ENCODE measurements around the gene FAH. TPM values are rescaled to one million over a fixed set of nuclear protein-coding genes. Genes with fewer than 3 reads are reported as not detected.

Gene FAH
- total RNA-seq, 1 experiment from 2014 or later = 21.5 TPM

DNA sequence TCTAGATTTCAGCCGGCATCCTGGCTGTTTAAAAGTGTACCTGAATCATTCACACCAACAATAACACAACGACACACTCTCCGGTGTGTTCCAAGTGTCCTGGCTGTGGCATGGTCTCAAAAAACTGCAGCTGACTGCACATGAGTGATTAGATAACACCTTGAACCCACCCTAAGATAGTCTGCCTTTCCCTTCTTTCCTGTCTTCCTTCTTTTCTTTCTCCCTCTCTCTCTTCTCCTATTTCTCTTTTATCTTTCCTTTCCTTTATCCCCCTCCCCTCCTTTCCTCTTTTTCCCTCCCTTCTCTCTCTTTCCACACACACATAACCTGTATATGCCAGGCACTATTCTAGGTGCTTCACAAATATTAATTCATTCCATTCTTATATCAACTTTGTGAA, 1.2 kb upstream of the FAH start:
- no peak overlapping the region for H2AK5ac ChIP-seq (ENCODE audit: insufficient read length, low read length)
- H3K4me1 ChIP-seq (ENCODE audit: insufficient read depth, low read length) = no peaks in the 10 kb centered on the region; the same call in 1 of the 2 replicates
- no peak overlapping the region for H3K9ac ChIP-seq (ENCODE audit: extremely low read depth, insufficient read length, low read length)
- H3K23me2 ChIP-seq (ENCODE audit: insufficient read length, low read depth, low read length, poor library complexity, severe bottlenecking) = peaks cover 11% of the 10 kb centered on the region
- H3T11ph ChIP-seq (ENCODE audit: low read length) = no peak overlapping the region
- Mint-ChIP-seq H3K4me3 (peak overlapping the region; percentile 65 to 84), H3K27me3 (ENCODE audit: low read depth) (peaks cover 11% of the 10 kb centered on the region), H3K36me3 (ENCODE audit: insufficient read depth in 1 of 3, low read depth in 3 of 3) (peaks cover 0 to 3% (median 0%) of the 10 kb centered on the region in 3 experiments; a peak in 2 of 7 replicates), H3K4me1 (peaks cover 29 to 33% of the 10 kb centered on the region in 2 experiments), H3K27ac (no peak overlapping the region), H3K9me3 (no peaks in the 10 kb centered on the region; a peak in 1 of 5 replicates)
- no peaks in the 10 kb centered on the region for H3K27me3 ChIP-seq (ENCODE audit: insufficient read depth, low read length)
- TF ChIP-seq, protein P1, sequence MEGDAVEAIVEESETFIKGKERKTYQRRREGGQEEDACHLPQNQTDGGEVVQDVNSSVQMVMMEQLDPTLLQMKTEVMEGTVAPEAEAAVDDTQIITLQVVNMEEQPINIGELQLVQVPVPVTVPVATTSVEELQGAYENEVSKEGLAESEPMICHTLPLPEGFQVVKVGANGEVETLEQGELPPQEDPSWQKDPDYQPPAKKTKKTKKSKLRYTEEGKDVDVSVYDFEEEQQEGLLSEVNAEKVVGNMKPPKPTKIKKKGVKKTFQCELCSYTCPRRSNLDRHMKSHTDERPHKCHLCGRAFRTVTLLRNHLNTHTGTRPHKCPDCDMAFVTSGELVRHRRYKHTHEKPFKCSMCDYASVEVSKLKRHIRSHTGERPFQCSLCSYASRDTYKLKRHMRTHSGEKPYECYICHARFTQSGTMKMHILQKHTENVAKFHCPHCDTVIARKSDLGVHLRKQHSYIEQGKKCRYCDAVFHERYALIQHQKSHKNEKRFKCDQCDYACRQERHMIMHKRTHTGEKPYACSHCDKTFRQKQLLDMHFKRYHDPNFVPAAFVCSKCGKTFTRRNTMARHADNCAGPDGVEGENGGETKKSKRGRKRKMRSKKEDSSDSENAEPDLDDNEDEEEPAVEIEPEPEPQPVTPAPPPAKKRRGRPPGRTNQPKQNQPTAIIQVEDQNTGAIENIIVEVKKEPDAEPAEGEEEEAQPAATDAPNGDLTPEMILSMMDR (conservative IDR thresholded peaks at IDR 0.05) = no peak
- no peak overlapping the region for H3K56ac ChIP-seq (ENCODE audit: insufficient read length, low read depth, low read length)
- H2BK15ac ChIP-seq (ENCODE audit: low read depth, low read length) = no peak overlapping the region
- H3K4me2 ChIP-seq (ENCODE audit: insufficient read depth, insufficient read length, low read length) = peak overlapping the region; percentile 96
- H4K20me1 ChIP-seq (ENCODE audit: control insufficient read depth, insufficient read depth, insufficient read length) = no peaks in the 10 kb centered on the region
- H4K8ac ChIP-seq (replicated peaks; ENCODE audit: insufficient read length, low read depth, low read length) = no peak overlapping the region
- DNase-seq = no peak
- H2BK5ac ChIP-seq (ENCODE audit: insufficient read length, low read length) = no peak overlapping the region
- H4K5ac ChIP-seq (ENCODE audit: insufficient read length, low read depth, low read length) = no peak overlapping the region
- no peak overlapping the region for H3K4ac ChIP-seq (ENCODE audit: low read depth, low read length)
- H2BK120ac ChIP-seq (ENCODE audit: low read depth, low read length, poor library complexity, severe bottlenecking) = no peak overlapping the region
- H2AFZ ChIP-seq (ENCODE audit: low read length) = no peak overlapping the region
- no CpG with 5 or more reads among the region's 3 CpGs for WGBS (ENCODE audit: extremely low coverage, insufficient read length, low lambda C conversion rate)
- no peak overlapping the region for H2BK12ac ChIP-seq (ENCODE audit: insufficient read length, low read depth, low read length)
- no peak overlapping the region for H3K23ac ChIP-seq (ENCODE audit: insufficient read length, low read depth, low read length)
- H3K79me1 ChIP-seq (ENCODE audit: insufficient read depth, low read depth, low read length, poor library complexity, severe bottlenecking) = no peaks in the 10 kb centered on the region
- H2BK20ac ChIP-seq (ENCODE audit: low read depth, low read length, poor library complexity, severe bottlenecking) = no peak overlapping the region
- no peaks in the 10 kb centered on the region for H3K9me3 ChIP-seq (ENCODE audit: control insufficient read depth, low read depth, low read length)
- no peak overlapping the region for H3K18ac ChIP-seq (ENCODE audit: insufficient read length, low read depth, low read length)
- H3K79me2 ChIP-seq (ENCODE audit: insufficient read depth, low read length) = no peaks in the 10 kb centered on the region
- H3K14ac ChIP-seq (ENCODE audit: insufficient read depth, low read length) = no peak overlapping the region
- no peak overlapping the region for H3K27ac ChIP-seq (ENCODE audit: insufficient read length, low read depth, low read length)
- H4K91ac ChIP-seq (ENCODE audit: insufficient read length, low read depth, low read length) = no peak overlapping the region

Data from H9 (cell line).